8988T (cell line): ENCODE results near the gene ABHD16B.
A peak's percentile ranks its signal among the peaks of the same experiment; 100 is the strongest.

ENCODE experiments used
- DNase-seq: peaks from one replicate; pipeline ENCODE4 v3.0.0; 2011

ABHD16B gene

DNA sequence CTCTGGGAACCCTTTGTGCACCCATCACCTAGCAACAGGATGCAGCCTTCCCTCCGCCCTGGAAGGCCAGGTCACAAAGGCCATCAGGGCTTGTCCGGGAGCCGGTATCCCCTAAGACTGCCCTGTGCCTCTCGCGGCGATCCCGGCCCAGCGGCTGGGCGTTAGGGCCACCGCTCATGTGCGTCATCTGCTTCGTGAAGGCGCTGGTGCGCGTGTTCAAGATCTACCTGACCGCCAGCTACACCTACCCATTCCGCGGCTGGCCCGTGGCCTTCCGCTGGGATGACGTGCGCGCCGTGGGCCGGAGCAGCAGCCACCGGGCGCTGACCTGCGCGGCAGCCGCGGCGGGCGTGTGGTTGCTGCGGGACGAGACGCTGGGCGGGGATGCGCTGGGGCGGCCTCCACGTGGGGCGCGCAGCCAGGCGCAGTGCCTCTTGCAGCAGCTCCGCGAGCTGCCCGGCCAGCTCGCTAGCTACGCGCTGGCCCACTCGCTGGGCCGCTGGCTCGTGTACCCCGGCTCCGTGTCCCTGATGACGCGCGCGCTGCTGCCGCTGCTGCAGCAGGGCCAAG, at the start of gene ABHD16B:
ABHD16B (plus strand) TSS at position 134 of the 570 bp plus-strand sequence; CDS start at position 177, 43 bp downstream.
- no peak for DNase-seq

DNA sequence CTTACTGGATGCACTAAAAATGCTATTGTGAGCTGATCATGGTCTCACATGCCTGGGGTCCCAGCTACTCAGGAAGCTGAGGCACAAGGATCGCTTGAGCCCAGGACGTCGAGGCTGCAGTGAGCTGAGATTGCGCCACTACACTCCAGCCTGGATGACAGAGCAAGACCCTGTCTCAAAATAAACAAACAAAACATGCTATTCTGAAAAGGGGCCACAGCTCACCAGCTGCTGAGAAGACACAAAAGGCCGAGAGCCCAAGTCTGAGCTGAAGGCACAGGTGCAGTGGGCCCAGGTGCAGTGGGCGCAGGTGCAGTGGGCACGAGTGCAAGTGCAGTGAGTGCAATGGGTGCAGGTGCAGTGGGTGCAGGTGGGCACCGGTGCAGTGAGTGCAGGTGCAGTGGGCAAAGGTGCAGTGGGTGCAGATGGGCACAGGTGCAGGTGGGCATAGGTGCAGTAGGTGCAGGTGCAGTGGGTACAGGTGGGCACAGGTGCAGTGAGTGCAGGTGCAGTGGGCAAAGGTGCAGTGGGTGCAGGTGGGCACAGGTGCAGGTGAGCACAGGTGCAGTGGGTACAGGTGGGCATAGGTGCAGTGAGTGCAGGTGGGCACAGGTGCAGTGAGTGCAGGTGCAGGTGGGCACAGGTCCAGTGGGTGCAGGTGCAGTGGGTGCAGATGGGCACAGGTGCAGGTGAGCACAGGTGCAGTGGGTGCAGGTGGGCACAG, 46.2 kb upstream of the ABHD16B start:
- DNase-seq = no peak

DNA sequence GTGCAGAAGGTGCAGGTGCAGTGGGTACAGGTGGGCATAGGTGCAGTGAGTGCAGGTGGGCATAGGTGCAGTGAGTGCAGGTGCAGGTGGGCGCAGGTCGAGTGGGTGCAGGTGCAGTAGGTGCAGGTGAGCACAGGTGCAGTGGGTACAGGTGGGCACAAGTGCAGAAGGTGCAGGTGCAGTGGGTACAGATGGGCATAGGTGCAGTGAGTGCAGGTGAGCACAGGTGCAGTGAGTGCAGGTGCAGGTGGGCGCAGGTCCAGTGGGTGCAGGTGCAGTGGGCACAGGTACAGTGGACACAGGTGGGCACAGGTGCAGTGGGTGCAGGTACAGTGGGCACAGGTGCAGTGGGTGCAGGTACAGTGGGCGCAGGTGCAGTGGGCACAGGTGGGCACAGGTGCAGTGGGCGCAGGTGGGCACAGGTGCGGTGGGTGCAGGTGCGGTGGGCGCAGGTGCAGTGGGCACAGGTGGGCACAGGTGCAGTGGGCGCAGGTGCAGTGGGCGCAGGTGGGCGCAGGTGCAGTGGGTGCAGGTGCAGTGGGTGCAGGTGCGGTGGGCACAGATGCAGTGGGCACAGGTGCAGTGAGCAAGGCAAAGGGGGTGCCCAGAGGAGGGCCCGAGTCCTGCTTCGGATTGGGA, 45.6 kb upstream of the ABHD16B start:
- DNase-seq = no peak

DNA sequence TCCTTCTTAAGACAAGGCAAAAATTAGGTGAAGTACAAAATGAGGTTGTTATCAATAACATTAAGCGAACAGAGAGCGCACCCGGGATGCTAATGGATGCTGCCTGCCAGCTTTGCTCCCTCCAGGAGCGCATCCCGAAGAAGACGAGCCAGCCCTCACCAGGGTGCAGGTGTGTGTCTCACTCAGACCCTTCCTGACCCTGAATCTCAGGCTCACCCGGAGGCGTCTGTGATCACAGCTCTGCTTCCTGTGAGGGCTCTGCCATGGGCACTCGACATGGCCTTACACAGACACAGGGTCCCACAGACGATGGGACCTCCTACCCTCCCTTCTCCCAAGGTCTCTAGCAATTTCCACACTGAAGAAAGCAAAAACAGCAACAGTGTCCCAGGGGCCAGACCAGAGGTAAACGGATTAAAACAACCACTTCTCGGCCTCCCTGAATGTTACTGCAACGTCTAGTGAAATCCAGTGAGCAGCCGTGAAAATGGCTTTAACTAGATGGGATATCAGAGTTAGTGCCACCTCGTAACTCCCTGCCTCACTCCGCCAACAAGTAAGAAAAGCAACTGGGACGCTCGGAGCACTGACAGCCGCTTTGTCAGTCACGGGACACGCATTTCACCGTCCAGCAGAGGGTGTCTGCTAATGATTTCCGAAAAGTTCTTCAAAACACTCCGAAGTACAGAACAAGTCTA, 41.9 kb upstream of the ABHD16B start:
- no peak for DNase-seq

DNA sequence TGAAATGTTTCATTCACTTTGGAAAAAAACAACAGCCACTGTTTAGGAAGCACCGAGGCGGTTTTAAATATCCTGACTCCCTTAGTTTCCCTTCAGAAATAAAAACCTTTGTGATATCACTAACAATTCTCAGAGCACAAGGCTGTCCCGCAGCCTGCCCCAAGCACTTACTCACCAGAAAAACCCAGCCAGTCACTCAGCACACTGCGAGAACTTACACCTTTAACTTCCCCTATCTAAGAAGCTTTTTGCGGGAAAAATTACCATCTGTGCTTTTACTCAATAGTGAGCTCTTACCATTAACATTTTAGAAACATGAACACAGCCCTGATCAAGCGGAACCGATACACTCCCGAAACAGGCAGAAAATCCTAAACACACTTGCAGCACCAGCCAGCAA, 39.5 kb upstream of the ABHD16B start:
- no peak for DNase-seq

DNA sequence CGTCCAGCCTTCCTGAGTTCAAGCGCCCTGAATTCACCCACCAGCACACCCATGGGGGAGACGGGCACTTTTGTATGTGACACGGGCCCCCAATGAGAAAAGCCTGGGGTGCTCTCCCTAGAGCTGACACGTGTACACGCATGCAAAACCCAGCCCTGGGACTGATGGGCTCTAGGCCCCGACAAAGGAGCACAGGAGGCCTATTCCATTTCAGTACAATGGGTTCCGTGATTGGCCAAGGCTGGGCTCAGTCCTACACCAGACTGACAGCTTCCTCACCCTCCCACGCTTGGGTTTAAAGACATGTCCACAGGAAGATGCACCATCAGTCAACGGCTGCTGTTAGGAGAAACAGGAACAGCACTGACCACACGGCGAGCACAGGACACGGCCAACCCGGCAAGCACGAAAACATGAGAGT, 39.0 kb upstream of the ABHD16B start:
- no peak for DNase-seq

DNA sequence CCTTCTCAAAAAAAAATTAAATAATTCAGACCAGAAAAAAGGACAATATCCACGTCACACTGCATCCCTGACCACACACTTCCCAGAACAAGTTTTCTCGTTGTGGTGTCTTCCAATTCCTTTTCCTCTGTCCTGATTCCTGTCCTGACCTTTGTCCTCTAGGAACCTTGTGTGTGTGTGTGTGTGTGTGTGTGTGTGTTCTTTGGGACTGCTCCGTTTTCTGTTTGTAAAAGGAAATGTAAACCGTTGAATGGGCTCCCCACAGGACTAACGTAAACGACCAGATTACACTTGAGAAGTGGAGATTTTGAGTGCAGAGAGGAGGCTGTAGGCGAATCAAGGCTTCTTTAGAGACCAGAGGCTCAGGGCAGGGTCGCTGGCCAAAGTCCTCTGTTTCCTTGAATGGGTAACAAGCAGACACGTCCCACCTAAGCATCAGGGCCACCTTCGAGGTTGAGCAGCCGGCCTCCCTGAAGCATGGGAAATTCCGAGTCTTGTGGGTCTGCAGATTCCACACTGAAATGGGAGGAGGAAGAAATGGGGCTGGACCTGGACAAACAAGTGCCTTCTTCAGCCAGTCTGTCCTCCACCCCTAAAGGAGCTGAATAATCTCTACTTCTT, 37.5 kb upstream of the ABHD16B start:
- no peak for DNase-seq

DNA sequence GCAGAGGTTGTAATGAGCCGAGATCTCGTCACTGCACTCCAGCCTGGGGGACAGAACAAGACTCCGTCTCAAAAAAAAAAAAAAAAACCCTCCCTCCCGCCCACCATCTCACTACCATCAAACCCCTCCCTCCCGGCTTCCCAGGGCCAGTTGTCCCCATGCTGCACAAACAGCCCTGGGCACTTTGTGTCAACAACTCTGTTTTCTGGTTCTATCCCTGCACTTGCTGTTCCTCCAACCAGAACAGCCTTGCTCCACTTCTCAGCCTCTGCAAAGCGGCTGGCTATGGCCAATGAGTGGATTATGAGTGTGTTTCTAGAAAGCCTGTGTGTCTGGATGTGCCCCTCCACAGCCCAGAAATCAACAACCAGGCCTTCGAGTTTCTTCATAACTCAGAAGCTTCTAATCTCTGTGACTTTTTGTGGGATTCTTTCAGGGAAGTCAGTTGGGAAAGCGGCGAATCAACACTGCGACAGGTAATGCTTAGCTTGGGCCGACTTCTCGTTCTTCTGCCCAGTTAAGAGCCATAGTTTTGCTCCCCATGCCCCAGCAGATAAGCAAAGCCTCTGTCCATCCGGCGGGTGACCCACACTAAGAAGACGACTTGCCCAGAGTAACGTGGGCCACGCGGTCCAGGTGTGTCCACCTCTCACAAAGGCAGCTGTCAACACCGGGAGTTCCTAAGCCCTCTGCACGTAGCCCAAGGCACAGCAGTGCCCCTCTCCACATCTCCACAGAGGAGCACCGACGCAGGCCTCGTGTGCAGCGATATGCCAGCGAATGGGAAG, 35.8 kb upstream of the ABHD16B start:
- DNase-seq = no peak

DNA sequence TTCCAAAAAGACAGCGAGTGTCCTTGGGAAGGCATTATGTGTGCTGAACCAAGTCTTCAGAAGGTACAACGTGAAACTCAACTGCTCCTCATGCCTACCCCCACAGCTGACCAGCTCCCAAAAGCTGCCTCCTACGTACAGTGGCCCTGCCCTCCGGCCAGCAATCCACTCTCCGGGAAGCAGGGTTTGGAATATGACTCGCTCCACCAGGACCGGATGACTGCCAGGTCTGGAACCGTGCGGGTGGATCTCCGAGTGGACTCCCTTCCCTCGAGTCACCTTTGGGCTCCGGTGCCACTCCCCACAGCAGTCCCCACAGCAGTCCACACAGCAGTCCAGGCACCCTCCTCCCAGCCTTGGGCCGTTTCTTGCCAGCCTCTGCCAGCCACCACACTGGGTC, 34.5 kb upstream of the ABHD16B start:
- DNase-seq = no peak

DNA sequence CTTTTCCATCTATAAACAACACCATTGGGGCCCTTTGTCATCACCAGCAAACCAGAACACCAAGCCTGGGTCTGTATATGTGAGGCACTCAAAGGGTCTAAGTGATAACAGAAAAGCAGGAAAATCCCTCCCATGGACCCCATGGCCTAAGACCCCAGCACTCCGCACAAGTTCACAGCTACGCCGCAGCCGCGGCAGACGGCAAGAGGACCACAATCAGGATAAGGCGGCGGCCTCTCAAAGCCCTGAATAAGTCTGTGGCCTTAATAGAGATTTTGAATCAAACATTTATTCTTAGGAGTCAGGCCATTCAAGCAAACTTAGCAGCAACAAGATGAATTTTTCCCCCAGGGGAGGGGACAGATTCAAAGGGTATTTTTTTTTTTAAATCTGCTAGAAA, 33.2 kb upstream of the ABHD16B start:
- DNase-seq = no peak

DNA sequence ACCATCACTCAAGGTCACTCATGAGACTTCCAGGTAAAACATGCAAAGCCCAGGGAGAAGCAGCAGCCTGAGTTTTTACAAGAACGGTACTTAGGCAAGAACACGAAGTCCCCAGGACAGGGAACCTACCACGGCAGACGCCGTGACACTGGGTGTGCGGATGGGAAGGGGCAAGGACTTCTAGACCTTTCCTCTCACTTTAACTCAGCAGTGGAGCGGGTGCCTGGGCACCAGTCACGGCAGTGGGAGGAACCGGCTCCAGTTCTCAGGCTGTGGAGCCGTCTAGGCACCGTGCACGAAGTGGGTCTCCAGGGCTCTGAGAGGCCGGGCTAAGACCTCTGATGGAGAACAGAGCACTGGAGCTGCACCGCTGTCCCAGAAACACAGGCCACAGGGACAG, 32.8 kb upstream of the ABHD16B start:
- DNase-seq = no peak

DNA sequence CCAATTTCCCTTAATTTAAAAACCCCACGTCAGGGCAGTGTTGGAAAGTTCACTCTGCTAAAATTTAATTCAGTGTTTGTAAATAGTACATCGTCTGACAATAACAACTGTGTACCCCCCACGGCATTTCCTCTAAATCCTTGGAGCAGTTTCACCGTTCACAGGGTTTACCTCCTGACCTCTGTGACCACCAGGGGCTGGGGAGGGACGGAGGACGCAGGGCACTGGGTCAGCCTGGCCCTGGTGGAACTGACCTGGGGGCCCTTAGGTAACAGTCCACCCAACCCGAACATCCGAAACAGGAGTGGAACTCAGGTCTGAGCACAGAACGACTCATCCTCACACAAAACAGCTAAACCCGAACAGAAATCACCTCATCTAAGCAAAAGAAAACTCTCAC, 32.3 kb upstream of the ABHD16B start:
- no peak for DNase-seq

DNA sequence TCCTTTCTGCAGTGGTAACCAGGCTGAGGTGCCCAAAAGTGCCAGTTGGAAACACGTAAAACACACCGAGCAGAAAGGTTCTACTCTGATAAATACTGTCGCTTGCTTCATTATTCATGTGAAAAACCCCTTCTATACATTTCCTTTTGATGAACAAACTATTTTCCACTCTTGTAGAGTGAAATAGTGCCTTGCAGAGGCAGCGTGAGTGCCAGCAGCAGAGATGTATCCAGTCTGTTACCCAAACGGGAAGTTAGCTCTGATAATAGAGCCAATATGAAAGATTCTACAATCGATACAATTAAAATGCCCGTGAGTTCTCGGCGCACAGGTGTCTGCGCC, 31.7 kb upstream of the ABHD16B start:
- DNase-seq = no peak

DNA sequence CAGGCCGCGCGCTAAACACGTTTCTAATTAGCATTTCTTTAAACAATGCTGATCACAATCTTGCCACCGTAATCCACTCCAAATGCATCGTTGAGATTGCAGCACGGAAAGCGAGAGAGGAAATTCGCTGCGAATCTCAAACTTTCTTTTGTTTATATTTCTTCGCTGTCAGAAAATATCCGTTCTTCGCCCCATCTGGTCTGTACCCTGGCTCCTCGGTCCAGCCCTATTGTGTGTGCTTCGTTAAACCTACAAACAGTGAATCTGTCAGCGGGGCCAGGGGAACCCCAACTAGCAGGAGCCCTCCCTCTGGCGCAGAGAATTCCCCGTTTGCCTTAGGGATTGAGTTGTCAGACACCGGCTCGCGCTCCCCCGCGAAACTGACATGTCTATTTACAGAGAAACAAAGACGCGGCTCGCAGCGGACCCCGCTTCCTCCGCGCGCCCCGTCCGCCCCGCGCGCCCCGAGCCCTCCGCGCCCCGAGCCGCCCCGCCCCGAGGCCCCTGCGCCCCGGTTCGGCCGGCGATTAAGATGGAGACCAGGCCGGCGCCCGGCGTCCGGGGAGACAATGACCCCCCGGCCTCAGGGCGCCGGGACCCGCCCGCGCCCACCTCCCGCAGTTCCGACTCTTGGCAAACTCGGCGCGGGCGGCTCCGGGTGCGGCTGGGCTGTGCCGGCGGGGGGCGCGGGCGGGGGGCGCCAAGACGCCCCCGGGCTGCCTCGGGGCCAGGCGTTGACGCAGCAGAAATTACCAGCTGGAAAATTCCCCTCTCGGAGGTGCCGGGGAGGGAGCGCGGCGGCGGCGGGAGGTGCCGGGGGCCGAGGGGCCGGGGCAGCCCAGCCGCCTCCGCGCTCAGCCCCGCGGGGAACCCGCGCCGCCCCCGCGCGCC, 31.1 kb upstream of the ABHD16B start:
- DNase-seq = peak; percentile 96

DNA sequence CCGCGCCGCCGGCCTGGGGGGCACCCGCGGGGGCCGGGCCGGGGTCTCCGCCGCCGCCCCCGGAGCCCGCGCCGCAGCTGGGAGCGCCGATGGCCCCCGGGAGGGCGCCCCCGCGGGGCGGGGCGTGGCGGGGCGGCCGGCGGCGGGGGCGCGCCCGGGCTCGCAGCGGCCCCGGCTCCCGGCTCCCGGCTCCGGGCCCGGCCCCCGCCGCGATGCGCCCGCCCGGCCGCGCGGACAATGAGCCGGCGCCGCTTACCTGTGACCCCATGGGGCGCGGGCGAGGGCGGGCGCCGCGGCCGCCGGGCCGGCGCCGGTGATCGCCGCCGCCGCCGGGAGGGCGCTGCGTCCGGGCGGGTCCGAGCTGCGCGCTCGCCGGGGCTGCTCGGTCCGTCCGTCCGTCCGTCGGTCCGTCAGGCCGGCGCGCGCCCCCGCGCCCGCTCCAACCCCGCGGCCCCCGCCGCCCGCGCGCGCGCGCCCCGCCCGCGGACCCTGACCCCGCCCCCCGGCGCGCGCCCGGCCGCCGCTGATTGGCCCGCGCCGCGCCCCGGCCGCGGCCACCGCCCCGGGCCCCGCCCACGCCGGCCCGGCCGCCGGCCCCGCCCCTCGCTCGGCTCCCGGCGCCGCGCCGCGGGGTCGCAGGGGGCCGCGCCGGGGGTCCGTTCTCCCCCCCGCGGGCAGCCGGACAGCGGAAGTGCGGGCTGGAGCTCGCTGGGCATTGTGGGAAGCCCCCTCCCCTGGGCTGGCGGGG, 30.3 kb upstream of the ABHD16B start, which contains the start of gene ZBTB46:
ZBTB46 (minus strand) TSS at position 424 of the 748 bp plus-strand sequence. CDS start 40,507 bp downstream, outside the sequence.
- peak; percentile 100 for DNase-seq

DNA sequence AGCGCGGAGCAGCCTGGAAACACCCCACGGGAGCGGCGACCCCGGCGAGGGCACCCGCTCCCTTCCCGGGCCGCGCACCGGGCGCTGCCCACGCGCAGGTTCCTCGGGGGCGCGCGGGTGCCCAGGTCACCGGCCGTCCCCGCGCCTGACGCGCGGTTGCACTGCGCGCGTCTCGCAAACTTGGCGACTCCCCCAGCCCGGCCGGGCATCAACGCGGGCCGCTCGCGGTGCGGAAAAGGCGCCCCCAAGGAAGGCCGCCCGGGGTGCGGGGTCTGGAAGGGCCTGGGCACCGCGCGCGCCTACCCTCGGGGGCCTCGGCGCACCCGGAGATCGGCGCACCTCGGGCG, 29.7 kb upstream of the ABHD16B start:
- no peak for DNase-seq

DNA sequence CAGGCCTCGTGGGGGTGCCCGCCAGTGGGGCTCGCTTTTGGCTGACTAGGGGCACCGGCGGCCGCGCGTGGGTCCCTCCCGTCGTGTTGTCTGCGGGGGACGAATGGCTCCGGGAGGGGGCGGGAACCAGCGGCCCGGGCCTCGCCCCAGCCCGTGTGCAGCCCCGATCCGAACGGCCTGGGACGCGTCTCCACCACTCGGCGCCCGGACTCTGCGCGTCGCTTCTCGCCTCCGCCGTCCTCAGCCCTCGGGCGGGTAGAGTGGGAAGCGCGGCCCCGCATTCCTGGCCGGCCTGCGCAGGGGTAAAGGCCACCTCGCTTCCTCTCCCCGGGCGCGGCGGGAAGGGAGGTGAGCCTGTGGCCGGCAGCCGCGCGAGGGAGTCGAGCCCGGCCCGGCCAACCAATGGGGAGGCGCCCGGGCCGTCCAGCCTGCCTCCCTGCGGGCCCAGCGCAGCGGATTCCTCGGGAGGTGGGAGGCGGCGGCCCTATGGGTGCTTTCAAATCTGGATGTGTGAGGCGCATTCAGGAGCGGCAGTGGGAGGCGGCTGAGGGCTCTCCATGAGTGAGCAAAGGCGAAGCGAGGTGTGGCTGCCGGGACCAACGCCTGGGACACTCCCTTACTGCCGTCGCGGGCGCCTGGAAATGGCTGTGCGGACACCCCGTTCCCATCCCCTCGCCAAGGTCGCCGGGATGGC, 29.2 kb upstream of the ABHD16B start:
- no peak for DNase-seq

DNA sequence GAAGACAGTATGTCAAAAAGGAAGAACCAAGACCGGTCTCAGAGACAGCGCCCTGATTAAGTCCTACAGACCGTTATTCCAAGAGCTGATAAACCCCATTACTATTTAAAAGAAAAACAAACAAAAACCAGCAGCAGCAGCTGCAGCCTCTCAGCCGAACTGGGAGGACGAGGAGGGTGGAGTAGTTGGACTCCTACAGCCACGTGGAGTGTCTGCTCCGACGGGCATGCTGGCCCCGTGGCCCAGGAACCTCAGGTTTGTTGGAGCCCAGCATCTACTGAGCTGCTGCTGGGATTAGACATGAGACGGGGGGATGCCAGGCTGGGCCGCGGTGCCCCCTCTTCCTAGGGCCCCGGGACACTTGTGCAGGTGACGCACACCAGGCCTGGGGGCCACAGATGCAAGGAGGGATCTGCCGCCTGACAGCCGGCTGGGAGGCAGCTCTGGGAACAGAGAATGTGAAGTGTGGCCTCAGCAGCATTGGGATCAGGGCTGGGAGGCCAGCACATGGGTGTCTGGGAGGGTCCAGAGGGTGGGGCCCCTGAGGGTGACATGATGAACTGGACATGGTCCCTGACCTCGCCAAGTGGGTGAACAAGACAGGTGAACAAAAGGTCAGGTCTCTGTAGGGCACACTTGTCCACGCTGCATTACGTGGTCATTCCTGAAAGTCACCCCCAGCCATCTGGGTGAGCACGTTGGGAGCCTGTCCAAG, 27.4 kb upstream of the ABHD16B start:
- no peak for DNase-seq

DNA sequence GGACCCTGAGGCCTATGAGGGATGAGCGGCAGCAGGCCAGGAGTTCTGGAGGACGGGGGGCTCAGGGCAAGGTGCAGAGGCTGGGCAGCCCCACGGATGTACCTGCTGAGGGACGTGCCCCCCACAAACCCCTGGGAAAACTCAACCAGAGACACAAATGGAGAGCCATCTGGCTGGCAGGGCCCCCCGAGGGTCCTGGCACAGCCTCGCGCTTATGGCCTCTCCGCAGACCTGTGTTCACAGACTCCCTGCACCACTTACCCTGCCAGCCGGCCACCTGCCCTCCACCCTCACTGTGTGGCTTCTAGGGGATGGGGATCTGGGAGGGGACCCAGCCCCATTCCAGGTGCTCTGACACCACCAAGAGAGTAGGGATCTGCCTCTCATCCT, 26.8 kb upstream of the ABHD16B start:
- DNase-seq = no peak
